ENCODE data around the gene SLC16A2.

DNA sequence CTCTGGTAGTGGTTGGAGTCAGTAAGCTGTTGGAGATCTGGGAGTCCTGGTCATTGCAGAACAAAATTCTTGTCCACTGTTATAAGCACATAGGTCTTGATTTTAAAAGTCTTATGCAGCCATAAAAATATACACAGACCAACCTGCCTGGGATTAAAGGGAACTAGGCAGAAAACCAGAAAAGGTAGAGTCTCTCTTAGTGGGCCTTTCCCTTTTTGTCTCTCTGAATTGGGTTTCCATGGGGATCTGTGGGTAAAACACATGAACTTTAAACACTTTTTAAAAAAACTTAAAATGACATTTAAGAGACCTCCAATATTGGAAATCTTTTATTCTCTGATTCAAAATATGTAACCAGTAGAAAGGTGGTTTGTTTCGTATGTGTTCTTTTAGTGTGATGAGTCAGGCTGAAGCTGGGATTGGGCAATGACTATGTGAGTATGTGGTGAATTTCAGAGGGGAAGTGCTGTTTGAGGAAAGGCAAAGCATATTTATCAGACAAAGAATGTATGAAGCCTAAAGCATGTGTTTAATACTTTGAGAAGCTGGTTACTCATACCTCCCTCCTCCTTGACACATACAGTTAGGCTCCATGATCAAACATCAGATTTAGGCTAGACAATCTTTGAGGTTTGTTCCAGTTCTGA is 29.6 kb downstream of the SLC16A2 start:
- TF ChIP-seq, protein P1, sequence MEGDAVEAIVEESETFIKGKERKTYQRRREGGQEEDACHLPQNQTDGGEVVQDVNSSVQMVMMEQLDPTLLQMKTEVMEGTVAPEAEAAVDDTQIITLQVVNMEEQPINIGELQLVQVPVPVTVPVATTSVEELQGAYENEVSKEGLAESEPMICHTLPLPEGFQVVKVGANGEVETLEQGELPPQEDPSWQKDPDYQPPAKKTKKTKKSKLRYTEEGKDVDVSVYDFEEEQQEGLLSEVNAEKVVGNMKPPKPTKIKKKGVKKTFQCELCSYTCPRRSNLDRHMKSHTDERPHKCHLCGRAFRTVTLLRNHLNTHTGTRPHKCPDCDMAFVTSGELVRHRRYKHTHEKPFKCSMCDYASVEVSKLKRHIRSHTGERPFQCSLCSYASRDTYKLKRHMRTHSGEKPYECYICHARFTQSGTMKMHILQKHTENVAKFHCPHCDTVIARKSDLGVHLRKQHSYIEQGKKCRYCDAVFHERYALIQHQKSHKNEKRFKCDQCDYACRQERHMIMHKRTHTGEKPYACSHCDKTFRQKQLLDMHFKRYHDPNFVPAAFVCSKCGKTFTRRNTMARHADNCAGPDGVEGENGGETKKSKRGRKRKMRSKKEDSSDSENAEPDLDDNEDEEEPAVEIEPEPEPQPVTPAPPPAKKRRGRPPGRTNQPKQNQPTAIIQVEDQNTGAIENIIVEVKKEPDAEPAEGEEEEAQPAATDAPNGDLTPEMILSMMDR (IDR thresholded peaks at IDR 0.05 in 2 of 3, conservative IDR thresholded peaks at IDR 0.05 in 1 of 3; ENCODE audit: control insufficient read depth in 2 of 3, extremely low read depth in 1 of 3, insufficient read depth in 1 of 3, low read depth in 3 of 3, low read length in 3 of 3), result no peak
- no peak for TF ChIP-seq EZH2 (IDR thresholded peaks at IDR 0.05; ENCODE audit: borderline replicate concordance, control insufficient read depth, low read depth, low read length)
- no peak for TF ChIP-seq YY1 (IDR thresholded peaks at IDR 0.05; ENCODE audit: low read depth, low read length)
- TF ChIP-seq, protein P2, sequence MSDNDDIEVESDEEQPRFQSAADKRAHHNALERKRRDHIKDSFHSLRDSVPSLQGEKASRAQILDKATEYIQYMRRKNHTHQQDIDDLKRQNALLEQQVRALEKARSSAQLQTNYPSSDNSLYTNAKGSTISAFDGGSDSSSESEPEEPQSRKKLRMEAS (IDR thresholded peaks at IDR 0.05; ENCODE audit: low read depth, low read length), result no peak
- TF ChIP-seq FOXM1 (IDR thresholded peaks at IDR 0.05; ENCODE audit: low read depth, low read length), result no peak
